Endothelial cell (in vitro differentiated cells): Measurements from ENCODE around the gene MBL2. TPM values are rescaled to one million over a fixed set of nuclear protein-coding genes. Genes with fewer than 3 reads are reported as not detected.
A peak's percentile ranks its signal among the peaks of the same experiment; 100 is the strongest.

Experiments used
- DNase-seq: peaks from one replicate; pipeline ENCODE4 v3.0.0; 2021; ENCODE audit warnings: low spot score
- H3K27ac Mint-ChIP-seq: one replicate; pipeline ENCODE4 v1.8.0; 2021; ENCODE audit warnings: mixed read lengths, inconsistent platforms; ENCODE audit not compliant: unreplicated experiment
- H3K27me3 Mint-ChIP-seq: one replicate; pipeline ENCODE4 v1.8.0; 2021; ENCODE audit warnings: mild to moderate bottlenecking, moderate library complexity, mixed read lengths, inconsistent platforms; ENCODE audit not compliant: unreplicated experiment
- H3K36me3 Mint-ChIP-seq: one replicate; pipeline ENCODE4 v1.8.0; 2021; ENCODE audit warnings: mild to moderate bottlenecking, low read depth, mixed read lengths, inconsistent platforms; ENCODE audit not compliant: unreplicated experiment
- H3K4me1 Mint-ChIP-seq: one replicate; pipeline ENCODE4 v1.8.0; 2021; ENCODE audit warnings: mild to moderate bottlenecking, mixed read lengths, inconsistent platforms; ENCODE audit not compliant: unreplicated experiment
- H3K4me3 Mint-ChIP-seq: one replicate; pipeline ENCODE4 v1.8.0; 2021; ENCODE audit warnings: mild to moderate bottlenecking, mixed read lengths, inconsistent platforms; ENCODE audit not compliant: unreplicated experiment
- H3K9me3 Mint-ChIP-seq: one replicate; pipeline ENCODE4 v1.8.0; 2021; ENCODE audit warnings: mixed read lengths, inconsistent platforms; ENCODE audit not compliant: unreplicated experiment
- long read RNA-seq: library from polyadenylated mRNA; unstranded; transcript quantifications from one replicate; pipeline ENCODE4 v2.0.0, GENCODE V29; 2020; ENCODE audit not compliant: unreplicated experiment
- total RNA-seq: library from RNA; stranded (reverse); fragmentation: NEBNext Ultra II Directional; extraction: Animal tissue kit (Norgen Biotek cat#: 25700); gene quantifications from one replicate; pipeline ENCODE4 v1.2.1, GENCODE V29; 2021; ENCODE audit not compliant: unreplicated experiment
- TF ChIP-seq, protein P1 (sequence below): fragments of 200-600 bp; sonication (generic); IDR thresholded peaks from one replicate; pipeline ENCODE4 v1.5.0; 2021; ENCODE audit warnings: antibody characterized with exemption; ENCODE audit not compliant: unreplicated experiment

MBL2 gene
- not detected for total RNA-seq
- long read RNA-seq, result 0 reads

DNA sequence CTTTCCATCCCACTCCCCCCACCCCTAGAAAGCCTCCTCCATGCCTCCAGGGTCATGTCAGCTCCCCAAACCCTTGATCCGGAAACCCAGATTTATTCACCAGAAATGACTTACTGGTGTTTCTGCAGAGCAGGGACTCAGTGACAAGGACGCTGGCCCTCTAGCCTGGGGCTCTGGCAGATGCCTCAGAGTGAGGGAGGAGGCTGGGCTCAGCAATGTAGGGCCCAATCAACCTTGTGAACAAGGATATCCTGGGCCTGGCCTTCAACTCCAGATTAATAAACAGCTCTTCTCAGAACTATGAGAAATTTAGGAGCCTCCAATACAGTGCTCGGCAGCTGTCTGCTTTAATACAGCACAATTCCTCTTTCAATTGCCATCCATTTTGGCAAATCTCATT lies at the start of gene MBL2:
Gene MBL2 (minus strand): TSS at position 162 of the 400 bp plus-strand sequence. CDS start 1,149 bp downstream, outside the sequence.
- H3K27me3 Mint-ChIP-seq, result peaks cover 5% of the 10 kb centered on the region
- H3K4me1 Mint-ChIP-seq, result no peaks in the 10 kb centered on the region
- no peak for DNase-seq
- H3K9me3 Mint-ChIP-seq, result no peaks in the 10 kb centered on the region
- no peak within 1 kb of the TSS for H3K4me3 Mint-ChIP-seq
- H3K36me3 Mint-ChIP-seq, result no peaks in the 10 kb centered on the region
- no peak within 1 kb of the TSS for H3K27ac Mint-ChIP-seq
- TF ChIP-seq, protein P1, sequence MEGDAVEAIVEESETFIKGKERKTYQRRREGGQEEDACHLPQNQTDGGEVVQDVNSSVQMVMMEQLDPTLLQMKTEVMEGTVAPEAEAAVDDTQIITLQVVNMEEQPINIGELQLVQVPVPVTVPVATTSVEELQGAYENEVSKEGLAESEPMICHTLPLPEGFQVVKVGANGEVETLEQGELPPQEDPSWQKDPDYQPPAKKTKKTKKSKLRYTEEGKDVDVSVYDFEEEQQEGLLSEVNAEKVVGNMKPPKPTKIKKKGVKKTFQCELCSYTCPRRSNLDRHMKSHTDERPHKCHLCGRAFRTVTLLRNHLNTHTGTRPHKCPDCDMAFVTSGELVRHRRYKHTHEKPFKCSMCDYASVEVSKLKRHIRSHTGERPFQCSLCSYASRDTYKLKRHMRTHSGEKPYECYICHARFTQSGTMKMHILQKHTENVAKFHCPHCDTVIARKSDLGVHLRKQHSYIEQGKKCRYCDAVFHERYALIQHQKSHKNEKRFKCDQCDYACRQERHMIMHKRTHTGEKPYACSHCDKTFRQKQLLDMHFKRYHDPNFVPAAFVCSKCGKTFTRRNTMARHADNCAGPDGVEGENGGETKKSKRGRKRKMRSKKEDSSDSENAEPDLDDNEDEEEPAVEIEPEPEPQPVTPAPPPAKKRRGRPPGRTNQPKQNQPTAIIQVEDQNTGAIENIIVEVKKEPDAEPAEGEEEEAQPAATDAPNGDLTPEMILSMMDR, result no peak

DNA sequence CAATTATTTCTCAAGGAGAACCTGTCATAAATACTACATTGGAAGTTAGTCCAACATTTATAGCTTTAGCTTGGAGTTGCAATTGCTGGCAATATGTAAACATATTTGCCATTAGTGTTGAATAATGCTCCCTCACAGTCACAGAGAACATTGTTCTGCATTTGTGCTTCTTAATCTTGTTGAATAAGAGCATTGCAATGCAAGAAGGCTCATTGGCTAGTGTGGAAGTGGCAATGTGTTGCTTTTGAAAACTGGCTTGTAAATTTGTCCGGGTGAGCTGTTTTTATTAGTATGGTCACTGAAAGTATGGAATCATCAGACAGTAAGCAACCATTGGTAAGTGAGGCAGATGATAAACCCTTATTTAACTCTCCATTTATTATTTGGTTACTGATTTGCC lies 47.7 kb upstream of the MBL2 start:
- Mint-ChIP-seq H3K4me3 (no peak overlapping the region), H3K27ac (no peak overlapping the region), H3K27me3 (no peaks in the 10 kb centered on the region), H3K4me1 (no peaks in the 10 kb centered on the region), H3K36me3 (no peaks in the 10 kb centered on the region), H3K9me3 (no peaks in the 10 kb centered on the region)
- TF ChIP-seq, protein P1, result no peak
- DNase-seq, result no peak

DNA sequence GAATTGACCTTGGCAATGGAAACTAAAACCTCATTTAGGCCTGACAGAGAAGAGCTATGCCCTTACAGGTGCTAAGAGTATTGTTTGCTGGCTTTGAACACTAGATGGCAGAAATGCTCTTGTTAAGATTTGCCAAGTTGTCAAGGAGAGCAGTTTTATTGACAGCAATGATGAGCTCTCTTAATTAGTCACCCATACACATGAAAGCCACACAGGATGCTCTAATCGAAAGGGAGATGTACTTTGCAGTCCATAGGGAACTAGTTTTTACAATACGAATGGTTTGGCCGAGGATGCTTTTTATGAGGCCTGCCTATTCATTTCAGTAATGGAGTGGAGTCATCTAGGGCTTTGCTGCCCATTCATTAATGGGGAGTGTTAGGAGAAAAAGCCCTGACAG lies 45.4 kb upstream of the MBL2 start:
- H3K9me3 Mint-ChIP-seq, result no peaks in the 10 kb centered on the region
- no peaks in the 10 kb centered on the region for H3K4me1 Mint-ChIP-seq
- no peak overlapping the region for H3K27ac Mint-ChIP-seq
- no peaks in the 10 kb centered on the region for H3K27me3 Mint-ChIP-seq
- DNase-seq, result peak; percentile 21
- no peaks in the 10 kb centered on the region for H3K36me3 Mint-ChIP-seq
- no peak overlapping the region for H3K4me3 Mint-ChIP-seq
- TF ChIP-seq, protein P1, result peak; percentile 20

DNA sequence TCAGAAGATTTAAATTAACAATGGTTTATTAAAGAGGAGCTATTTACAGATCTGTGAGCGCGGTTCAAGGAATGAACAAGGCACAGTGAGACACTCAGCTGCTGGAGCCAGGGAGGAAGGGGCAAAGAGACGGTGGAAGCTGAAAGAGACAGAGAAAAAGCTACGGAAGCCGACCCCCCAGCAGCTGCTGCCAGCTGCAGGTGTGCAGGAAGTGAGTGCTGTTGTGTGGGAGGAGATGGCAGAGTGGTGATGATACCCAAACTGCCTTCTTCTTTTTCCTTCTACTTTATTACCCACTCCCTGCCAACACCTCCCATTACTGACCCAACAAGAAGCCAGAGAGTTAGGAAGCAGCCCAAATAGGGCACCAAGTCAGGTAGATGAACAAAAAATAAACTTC lies 41.9 kb upstream of the MBL2 start:
- no peaks in the 10 kb centered on the region for H3K9me3 Mint-ChIP-seq
- H3K4me3 Mint-ChIP-seq, result no peak overlapping the region
- H3K4me1 Mint-ChIP-seq, result no peaks in the 10 kb centered on the region
- TF ChIP-seq, protein P1, result no peak
- no peaks in the 10 kb centered on the region for H3K36me3 Mint-ChIP-seq
- H3K27me3 Mint-ChIP-seq, result no peaks in the 10 kb centered on the region
- no peak for DNase-seq
- no peak overlapping the region for H3K27ac Mint-ChIP-seq

DNA sequence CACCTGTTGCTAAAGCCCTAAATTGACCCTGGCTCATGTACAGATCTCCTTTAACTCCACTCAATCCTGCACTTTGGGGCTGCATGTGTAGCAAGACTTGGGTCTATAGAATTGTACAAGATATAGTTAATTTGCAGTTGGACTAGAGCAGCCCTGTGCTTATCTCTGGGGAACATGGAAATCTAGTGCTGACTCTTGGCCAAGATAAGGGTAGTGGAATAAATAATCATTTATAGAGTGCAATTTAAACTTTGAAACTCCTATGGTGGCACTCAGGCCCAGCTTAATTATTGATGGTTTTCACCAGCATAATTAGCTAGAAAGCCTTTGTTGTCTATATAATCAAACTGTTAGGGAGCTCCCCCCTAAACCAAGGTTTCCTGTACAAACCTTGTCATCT lies 39.2 kb upstream of the MBL2 start:
- Mint-ChIP-seq H3K36me3 (no peaks in the 10 kb centered on the region), H3K4me3 (no peak overlapping the region), H3K4me1 (no peaks in the 10 kb centered on the region), H3K27me3 (no peaks in the 10 kb centered on the region), H3K9me3 (no peaks in the 10 kb centered on the region), H3K27ac (no peak overlapping the region)
- TF ChIP-seq, protein P1, result no peak
- DNase-seq, result no peak
